NCI-H2171 treated with DMSO at 0.1 percent for 48 hours (cell line): ENCODE results near the gene CTAG1B.
"Not testable (repeated sequence)": the region's sequence is repeated elsewhere in the genome, so short reads cannot be mapped to it uniquely, and the experiment has no call there.

Source experiments
- DNase-seq: peaks from one replicate; lab custom pipeline; 2025; lab: John Stamatoyannopoulos, UW

Gene CTAG1B

DNA sequence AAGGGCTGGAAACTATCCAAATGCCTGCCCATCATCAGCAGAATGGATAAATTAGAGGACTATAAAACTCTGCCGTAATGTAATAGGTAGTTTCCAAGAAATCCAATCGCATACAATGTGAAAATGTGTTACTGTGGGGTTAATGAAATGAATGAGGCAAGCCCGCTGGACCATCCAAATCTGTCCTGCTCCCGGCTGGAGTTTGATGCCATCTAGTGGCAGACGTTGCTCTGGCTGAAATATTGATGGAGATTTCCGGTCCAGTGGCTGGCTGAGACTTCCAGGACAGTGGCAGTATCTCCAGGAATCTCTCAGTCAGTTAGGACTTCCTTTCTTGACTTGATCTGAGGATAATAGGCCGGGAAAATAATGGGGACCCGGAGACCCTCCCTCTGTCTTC, 36.1 kb downstream of the CTAG1B start:
- DNase-seq: not testable (repeated sequence)

DNA sequence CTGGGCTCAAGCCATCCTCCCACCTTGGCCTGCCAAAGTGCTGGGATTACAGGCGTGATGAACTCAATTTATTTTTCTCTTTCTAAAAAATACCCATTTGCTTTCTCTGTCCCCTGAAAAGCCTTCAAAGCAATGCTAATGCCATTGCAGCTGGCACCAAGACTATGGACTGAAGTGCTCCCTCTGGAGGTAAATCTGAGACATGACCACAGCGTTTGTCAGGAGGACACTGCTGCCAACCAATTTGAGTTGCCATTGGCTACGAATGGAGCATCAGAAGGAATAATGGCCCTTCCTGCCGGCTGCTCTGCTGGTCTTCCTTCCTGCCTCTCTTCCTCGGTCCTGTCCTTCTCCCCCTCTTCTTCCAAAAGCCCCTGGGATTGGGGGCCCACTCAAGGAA, 44.0 kb downstream of the CTAG1B start:
- DNase-seq: not testable (repeated sequence)

DNA sequence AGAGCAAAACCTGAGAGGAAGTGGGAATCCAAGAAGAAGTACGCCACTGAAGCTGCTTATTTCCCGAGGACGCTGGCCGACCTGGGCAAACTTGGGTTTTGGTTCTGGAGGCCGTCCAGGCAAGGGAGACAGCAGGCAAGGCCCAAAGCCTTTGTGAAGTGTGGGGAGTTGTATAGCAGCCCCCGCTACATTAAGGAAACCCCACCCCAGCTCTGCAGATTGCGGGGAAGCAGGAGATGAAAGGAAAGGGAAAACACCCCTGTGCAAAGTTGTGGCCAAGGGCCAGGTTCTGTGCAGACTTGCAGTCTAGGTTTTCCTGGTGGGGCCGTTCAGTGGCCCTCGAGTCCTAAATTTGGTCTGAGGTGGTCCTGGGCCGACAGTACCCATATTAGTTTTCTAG, 46.0 kb downstream of the CTAG1B start:
- DNase-seq: not testable (repeated sequence)

DNA sequence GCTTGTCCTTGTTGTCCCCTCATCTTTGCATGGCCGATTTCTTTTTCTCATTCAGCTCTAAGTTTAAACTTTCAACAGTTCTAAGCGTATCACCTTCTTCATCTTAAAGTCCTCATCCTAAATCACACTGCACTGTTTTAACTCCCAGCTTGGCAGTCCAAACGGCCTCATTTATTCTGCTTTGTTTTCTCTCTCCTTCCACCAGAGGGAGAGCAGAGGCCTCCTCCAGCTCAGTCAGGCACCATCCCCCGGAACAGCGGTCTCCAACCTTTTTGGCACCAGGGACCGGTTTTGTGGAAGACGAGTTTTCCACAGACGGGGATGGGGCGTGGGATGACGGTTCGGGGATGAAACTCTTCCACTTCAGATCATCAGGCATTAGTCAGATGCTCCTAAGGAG, 48.7 kb downstream of the CTAG1B start:
- DNase-seq: not testable (repeated sequence)
